Effector memory CD4-positive, alpha-beta T cell (primary cell): ENCODE results near the gene PIK3C3.
"Not testable (repeated sequence)": the region's sequence is repeated elsewhere in the genome, so short reads cannot be mapped to it uniquely, and the experiment has no call there.

Experiments used
- DNase-seq, 3 donors: peaks; one replicate each; pipeline ENCODE4 v3.0.0-alpha.2; 2020
- H3K27ac ChIP-seq: 2 replicates; pipeline ENCODE4 v1.7.0; 2013; ENCODE audit warnings: mild to moderate bottlenecking, low read length, moderate library complexity; ENCODE audit not compliant: insufficient read depth, poor library complexity, severe bottlenecking
- H3K27me3 ChIP-seq: replicated peaks from 2 replicates; pipeline ENCODE4 v1.7.0; 2013; ENCODE audit warnings: mild to moderate bottlenecking, low read length; ENCODE audit not compliant: insufficient read depth, control insufficient read depth, poor library complexity, severe bottlenecking
- H3K36me3 ChIP-seq: 2 replicates; pipeline ENCODE4 v1.7.0; 2013; ENCODE audit warnings: mild to moderate bottlenecking, low read length, moderate library complexity; ENCODE audit not compliant: control insufficient read depth, insufficient read depth
- H3K4me1 ChIP-seq: 2 replicates; pipeline ENCODE4 v1.7.0; 2013; ENCODE audit warnings: low read length, mild to moderate bottlenecking; ENCODE audit not compliant: control insufficient read depth, insufficient read depth, poor library complexity, severe bottlenecking
- H3K4me3 ChIP-seq: 2 replicates; pipeline ENCODE4 v1.7.0; 2013; ENCODE audit warnings: low read length, low read depth, mild to moderate bottlenecking; ENCODE audit not compliant: insufficient read depth, poor library complexity, severe bottlenecking
- H3K9me3 ChIP-seq: 2 replicates; pipeline ENCODE4 v1.7.0; 2013; ENCODE audit warnings: mild to moderate bottlenecking, low read length, moderate library complexity; ENCODE audit not compliant: control insufficient read depth

The PIK3C3 gene

DNA sequence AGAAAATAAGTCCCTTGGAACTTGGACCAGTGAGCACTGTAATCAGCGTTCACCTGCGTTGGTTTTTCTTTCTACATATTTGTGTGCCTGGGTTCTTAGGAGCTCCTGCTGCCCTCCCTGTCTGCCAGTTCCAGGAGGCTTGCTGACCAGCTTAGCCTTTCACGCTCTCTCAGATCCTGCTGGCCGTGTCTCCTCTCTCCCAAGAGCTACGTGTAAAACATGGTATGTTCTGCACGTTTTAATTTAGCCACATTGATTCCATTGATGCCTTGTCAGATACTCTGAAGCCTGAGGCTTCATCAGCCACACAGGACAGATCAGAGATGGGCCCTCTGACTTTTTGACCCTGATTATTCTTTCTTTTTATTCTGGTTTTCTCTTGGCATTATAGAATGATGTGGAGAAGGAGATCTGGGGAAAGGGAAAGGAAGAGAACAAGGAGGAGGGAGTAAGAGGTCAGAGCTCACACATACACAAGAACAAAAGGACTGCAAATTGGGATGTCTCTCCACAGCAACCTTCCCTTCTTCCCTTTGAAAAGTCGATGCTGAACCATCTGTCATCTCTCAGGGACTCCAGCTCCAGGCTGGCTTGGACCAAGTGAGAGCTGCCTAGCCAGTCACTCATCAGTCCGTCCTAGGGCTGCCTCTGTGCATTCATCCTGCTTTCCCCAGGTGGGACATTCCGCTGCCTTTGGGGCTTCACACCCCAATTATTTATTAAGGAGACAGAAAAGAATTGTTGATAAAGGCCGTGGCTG lies 152.8 kb downstream of the PIK3C3 start:
- Histone ChIP-seq H3K27ac (no peak overlapping the region), H3K27me3 (no peaks in the 10 kb centered on the region)

DNA sequence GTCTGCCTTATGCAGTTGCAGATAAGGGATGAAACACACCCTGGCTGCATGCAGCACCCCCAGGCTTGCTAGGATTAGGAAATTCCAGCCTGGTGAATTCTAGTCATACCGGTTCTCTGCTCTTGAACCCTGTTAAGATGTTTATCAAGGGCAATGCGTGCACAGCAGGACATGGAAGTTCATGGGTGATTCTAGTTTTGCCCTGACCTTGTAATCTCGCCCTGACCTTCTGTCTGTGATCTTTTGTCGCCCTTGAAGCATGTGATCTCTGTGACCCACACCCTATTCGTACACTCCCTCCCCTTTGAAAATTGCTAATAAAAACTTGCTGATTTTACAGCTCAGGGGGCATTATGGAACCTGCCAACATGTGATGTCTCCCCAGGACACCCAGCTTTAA lies 157.1 kb downstream of the PIK3C3 start:
- not testable (repeated sequence) for H3K36me3 ChIP-seq, H3K27ac ChIP-seq, DNase-seq, H3K27me3 ChIP-seq, H3K4me3 ChIP-seq, H3K4me1 ChIP-seq, H3K9me3 ChIP-seq

More for the DNA sequence above, 152.8 kb downstream of the PIK3C3 start:
- no peak for DNase-seq
- H3K4me3 ChIP-seq = no peak overlapping the region
- H3K36me3 ChIP-seq = no peaks in the 10 kb centered on the region
- no peaks in the 10 kb centered on the region for H3K9me3 ChIP-seq
- no peaks in the 10 kb centered on the region for H3K4me1 ChIP-seq

DNA sequence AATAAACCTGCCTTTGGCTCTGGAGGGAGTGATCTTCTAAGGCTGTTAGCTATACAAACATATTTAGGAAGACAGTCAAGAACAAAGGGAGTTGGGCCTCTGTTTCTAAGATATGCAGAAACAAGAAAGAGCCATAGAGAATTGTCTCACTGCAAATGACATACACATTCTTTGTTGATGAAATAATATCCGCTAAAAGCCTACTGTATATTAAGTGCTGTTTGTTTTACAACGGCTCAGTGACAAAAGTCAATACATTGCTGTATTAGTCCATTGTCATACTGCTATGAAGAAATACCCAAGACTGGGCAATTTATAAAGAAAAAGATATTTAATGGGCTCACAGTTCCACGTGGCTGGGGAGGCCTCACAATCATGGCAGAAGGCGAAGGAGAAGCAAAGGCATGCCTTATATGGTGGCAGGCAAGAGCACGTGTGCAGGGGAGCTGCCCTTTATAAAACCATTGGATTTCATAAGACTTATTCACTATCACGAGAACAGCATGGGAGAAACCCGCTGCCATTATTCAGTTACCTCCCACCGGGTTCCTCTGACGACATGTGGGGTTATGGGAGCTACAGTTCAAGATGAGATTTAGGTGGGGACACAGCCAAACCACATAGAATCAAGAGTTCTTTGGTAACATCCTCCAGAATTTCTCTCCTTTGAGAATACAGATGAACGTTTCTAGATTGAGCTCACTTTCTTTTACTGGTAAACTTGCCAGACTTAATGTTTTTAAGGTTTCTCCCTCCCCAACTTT lies 157.8 kb downstream of the PIK3C3 start:
- Histone ChIP-seq H3K4me3 (no peak overlapping the region), H3K36me3 (no peaks in the 10 kb centered on the region), H3K9me3 (no peaks in the 10 kb centered on the region), H3K4me1 (peaks cover 6% of the 10 kb centered on the region), H3K27me3 (no peaks in the 10 kb centered on the region), H3K27ac (no peak overlapping the region)
- DNase-seq = no peak

DNA sequence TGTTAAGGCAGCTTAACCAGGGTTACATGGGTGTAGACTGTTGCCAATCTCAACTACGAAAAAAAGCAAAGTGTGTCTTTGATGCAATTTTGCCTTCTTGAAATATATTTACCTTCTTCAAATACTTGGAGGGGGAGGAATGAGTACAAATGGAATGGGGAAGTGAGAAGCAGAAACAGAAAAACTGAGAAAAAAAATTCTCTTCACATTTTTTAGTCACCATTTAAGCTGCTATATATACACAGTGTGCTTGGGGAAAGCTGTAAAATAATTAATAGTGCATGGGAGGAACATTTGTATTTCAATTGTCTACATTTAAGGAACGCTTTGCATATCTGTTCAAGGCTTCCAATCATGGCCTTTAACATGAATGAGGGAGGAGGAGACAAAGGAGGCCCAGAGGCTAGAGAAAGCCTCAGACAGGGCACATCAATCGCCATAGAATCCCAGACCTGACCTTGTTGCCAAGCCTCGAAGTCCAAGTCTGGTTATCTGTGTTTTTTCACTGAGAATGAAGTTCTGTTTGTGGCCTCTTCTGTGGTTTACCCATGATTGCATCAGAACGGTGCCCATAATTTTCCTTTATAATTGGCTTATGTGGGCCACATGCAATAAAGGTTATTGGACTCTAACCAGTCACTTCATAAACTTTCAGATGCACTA lies 158.6 kb downstream of the PIK3C3 start:
- Histone ChIP-seq H3K27me3 (no peaks in the 10 kb centered on the region), H3K4me1 (peaks cover 6% of the 10 kb centered on the region), H3K27ac (no peak overlapping the region), H3K4me3 (no peak overlapping the region), H3K9me3 (no peaks in the 10 kb centered on the region), H3K36me3 (no peaks in the 10 kb centered on the region)
- no peak for DNase-seq

DNA sequence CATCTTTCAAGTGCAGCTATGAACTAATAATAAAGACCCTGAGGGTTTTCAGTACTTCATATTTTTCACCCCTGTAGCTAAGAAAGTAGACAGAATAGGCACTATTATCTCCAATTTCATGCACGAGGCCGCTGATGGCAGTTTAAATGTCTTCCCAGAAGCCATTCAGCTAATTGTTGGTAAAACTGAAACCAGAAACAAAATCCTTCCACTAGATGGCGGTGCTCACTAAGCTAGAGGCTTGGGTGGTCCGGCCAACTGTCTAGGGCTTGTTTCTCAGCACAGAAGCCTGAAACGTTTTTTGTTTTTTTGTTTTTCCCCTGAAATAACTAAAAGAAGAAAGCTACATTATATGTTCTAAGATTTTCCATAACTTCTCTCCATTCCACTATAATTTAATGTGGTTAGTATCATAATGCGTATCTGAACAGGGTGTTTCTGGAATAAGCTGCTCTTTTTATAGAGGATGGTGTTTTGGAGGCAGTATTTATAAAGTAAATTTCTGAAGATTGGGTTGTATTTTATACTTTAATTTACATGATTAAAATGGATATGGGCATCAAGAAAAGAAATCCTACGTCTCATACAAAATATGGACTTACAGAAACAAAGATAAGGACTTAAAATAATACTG lies 159.4 kb downstream of the PIK3C3 start:
- Histone ChIP-seq H3K4me3 (no peak overlapping the region), H3K4me1 (peaks cover 6% of the 10 kb centered on the region), H3K27ac (no peak overlapping the region), H3K36me3 (no peaks in the 10 kb centered on the region), H3K9me3 (no peaks in the 10 kb centered on the region), H3K27me3 (no peaks in the 10 kb centered on the region)
- peak in 1 of 3 donors; percentile 25 for DNase-seq

DNA sequence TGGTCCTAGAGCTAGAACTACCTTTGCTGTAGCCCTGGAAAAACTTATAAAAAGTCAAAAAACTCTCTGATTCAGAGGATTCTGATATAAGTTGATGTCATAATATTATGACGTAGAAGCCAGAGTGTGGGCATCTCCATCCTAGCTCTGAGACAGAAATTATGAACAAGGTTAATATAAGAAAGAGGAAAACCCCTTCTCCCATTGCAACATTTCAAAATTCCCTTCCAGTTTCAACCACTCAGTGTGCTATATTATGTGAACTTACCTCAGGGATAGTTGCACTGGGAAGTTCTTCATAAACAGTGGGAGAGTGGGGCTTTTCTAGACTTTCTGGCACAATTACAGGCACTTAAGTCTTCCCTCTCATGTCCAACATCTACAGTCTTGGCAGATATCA lies 171.6 kb downstream of the PIK3C3 start:
- H3K27me3 ChIP-seq = no peaks in the 10 kb centered on the region
- no peak overlapping the region for H3K27ac ChIP-seq
- DNase-seq = no peak
- H3K9me3 ChIP-seq = no peaks in the 10 kb centered on the region
- H3K4me3 ChIP-seq = no peak overlapping the region
- no peaks in the 10 kb centered on the region for H3K4me1 ChIP-seq
- H3K36me3 ChIP-seq = no peaks in the 10 kb centered on the region

DNA sequence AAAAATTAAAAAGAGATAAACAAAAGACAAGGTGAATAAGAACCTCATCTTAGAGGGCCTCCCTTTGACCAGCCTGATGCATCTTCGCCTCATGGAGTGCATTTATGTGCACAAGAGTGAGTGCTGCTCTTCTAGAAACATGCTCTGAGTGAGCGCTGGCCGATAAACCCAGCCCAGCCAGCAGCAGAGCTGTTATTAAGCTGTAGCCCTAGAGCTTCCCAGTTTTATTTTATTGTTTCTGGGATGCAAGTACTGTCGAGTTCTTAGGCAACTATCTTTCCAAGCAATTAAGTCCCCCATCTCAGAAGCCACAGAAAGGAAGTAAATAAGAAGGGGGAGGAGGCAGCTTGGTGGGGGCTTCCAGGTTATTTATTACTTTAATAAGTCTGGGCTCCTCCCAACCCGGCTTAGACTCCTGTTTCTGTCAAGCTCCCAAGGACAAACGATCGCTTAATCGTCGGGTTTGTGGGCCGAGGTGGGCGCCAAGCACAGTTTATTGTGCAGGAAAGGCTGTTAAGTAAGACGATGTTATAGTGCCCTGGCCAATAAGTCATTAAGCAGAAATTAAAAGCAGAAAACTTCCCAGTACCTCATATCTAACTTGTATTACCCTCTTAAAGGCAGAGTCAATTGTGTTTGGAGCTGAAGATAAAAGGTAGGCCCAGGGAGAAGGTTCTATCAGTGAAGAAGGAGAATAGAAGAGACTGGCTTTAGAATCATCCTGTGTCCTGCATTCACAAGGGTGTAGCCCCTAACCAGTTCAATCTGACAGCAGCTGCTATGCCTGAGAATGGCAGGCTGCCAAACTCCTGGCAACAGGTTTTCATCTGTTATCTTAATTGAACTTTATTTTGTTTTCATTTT lies 176.3 kb downstream of the PIK3C3 start:
- Histone ChIP-seq H3K36me3 (no peaks in the 10 kb centered on the region), H3K27me3 (no peaks in the 10 kb centered on the region), H3K4me3 (no peak overlapping the region), H3K9me3 (no peaks in the 10 kb centered on the region), H3K27ac (no peak overlapping the region), H3K4me1 (no peaks in the 10 kb centered on the region)
- DNase-seq = no peak

DNA sequence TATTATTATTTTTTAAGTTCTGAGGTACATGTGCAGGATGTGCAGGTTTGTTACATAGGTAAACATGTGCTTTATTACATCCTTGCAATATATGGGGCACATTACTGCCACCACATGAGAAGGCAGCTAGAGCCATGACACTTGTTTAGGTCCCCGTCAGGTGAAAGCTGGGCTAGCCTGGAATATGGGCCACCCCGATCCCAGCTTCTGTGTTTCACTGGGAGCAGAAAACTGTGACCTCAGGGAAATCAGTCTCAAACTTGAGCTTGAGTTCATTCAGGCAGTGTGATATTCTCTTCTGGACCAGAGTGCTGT lies 176.9 kb downstream of the PIK3C3 start:
- Histone ChIP-seq H3K36me3 (no peaks in the 10 kb centered on the region), H3K9me3 (no peaks in the 10 kb centered on the region), H3K27ac (no peak overlapping the region), H3K4me1 (no peaks in the 10 kb centered on the region), H3K27me3 (no peaks in the 10 kb centered on the region), H3K4me3 (no peak overlapping the region)
- no peak for DNase-seq
